Smooth muscle cell (in vitro differentiated cells): Measurements from ENCODE around the gene NEDD4L. TPM values are rescaled to one million over a fixed set of nuclear protein-coding genes. Genes with fewer than 3 reads are reported as not detected.
A peak's percentile ranks its signal among the peaks of the same experiment; 100 is the strongest.

Source experiments
- DNase-seq: peaks from one replicate; lab custom pipeline; 2025; ENCODE audit not compliant: unreplicated experiment; lab: John Stamatoyannopoulos, UW
- H2AFZ ChIP-seq: fragments of 200-600 bp; sonication (generic); 2 replicates; pipeline ENCODE4 v1.6.0; 2016; ENCODE audit warnings: antibody characterized with exemption, low read depth, mild to moderate bottlenecking
- H3F3A ChIP-seq: fragments of 200-600 bp; sonication (generic); 2 replicates; pipeline ENCODE4 v1.6.0; 2017; ENCODE audit warnings: antibody characterized with exemption, low read depth
- H3K27ac ChIP-seq: fragments of 200-600 bp; sonication (generic); 2 replicates; pipeline ENCODE4 v1.5.1; 2016; ENCODE audit warnings: low read depth, mild to moderate bottlenecking
- H3K27me3 ChIP-seq: fragments of 200-600 bp; sonication (generic); 2 replicates; pipeline ENCODE4 v1.6.1; 2016; ENCODE audit warnings: low read depth, mild to moderate bottlenecking
- H3K36me3 ChIP-seq: fragments of 200-600 bp; sonication (generic); 2 replicates; pipeline ENCODE4 v1.5.1; 2016; ENCODE audit warnings: low read depth
- H3K4me1 ChIP-seq: fragments of 200-600 bp; sonication (generic); 2 replicates; pipeline ENCODE4 v1.5.1; 2016; ENCODE audit warnings: low read depth
- H3K4me2 ChIP-seq: fragments of 200-600 bp; sonication (generic); 2 replicates; pipeline ENCODE4 v1.6.0; 2016; ENCODE audit warnings: mild to moderate bottlenecking
- H3K4me3 ChIP-seq: fragments of 200-600 bp; sonication (generic); 2 replicates; pipeline ENCODE4 v1.5.1; 2016; ENCODE audit warnings: mild to moderate bottlenecking
- H3K79me2 ChIP-seq: fragments of 200-600 bp; sonication (generic); 2 replicates; pipeline ENCODE4 v1.6.0; 2016; ENCODE audit warnings: low read depth, mild to moderate bottlenecking
- H3K9ac ChIP-seq: fragments of 200-600 bp; sonication (generic); 2 replicates; pipeline ENCODE4 v1.6.0; 2016; ENCODE audit warnings: low read depth
- H3K9me3 ChIP-seq: fragments of 200-600 bp; sonication (generic); replicated peaks from 2 replicates; pipeline ENCODE4 v1.5.1; 2016; ENCODE audit warnings: low read depth
- H4K20me1 ChIP-seq: fragments of 200-600 bp; sonication (generic); 2 replicates; pipeline ENCODE4 v1.6.0; 2016; ENCODE audit warnings: low read depth
- WGBS: methylation state at CpG from one replicate; pipeline ENCODE4 v1.1.7; 2016; ENCODE audit warnings: low lambda C conversion rate; 5-methylcytosine and 5-hydroxymethylcytosine counted together
- polyA plus RNA-seq: library from polyadenylated mRNA; unstranded; fragments of >200 nt; fragmentation: Nextera tagmentation; extraction: Ambion mirVana; gene quantifications from 2 replicates; pipeline ENCODE4 v1.2.1, GENCODE V29; 2016
- total RNA-seq: library from RNA; depleted of rRNA; stranded (reverse); fragments of >200 nt; gene quantifications from 2 replicates; pipeline ENCODE4 v1.2.3, GENCODE V29; 2014
- TF ChIP-seq, protein P1 (sequence below): fragments of 200-600 bp; sonication (generic); IDR thresholded peaks from 2 replicates; pipeline ENCODE4 v1.5.1; 2017; ENCODE audit warnings: borderline replicate concordance, mild to moderate bottlenecking, antibody characterized with exemption; ENCODE audit not compliant: insufficient read depth, poor library complexity, severe bottlenecking

The NEDD4L gene
- total and polyA plus RNA-seq, 2 experiments from 2014 or later = 8.7 to 41.3 TPM

DNA sequence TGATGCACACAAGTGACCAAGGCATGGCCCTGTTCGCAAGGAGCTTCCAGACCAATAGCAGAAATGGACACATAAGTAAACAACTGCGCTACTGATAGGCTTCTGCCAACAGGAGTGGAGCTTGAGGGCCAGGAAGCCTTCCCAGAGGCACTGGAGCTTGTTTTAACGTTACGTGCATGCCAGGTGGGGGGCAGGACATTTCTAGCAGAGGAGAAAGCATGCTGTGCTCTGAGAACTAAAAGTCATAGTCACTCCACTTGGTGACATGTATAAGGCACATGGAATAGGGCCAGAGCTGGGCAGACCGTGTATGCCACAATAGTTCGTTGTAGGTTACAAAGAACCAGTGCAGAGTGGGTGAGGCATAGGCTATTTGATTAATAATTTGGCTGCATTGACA, 184.2 kb downstream of the NEDD4L start:
- Histone ChIP-seq H3F3A (peaks cover 2% of the 10 kb centered on the region), H3K4me2 (no peak overlapping the region), H3K4me3 (no peak overlapping the region), H3K4me1 (peaks cover 27% of the 10 kb centered on the region), H3K79me2 (peaks cover 15% of the 10 kb centered on the region), H3K36me3 (no peaks in the 10 kb centered on the region), H2AFZ (no peak overlapping the region), H3K27ac (no peak overlapping the region), H3K9me3 (no peaks in the 10 kb centered on the region), H3K9ac (no peak overlapping the region), H4K20me1 (no peaks in the 10 kb centered on the region), H3K27me3 (no peaks in the 10 kb centered on the region)
- 88% methylated on average over 6 of the region's 6 CpGs for WGBS
- no peak for DNase-seq
- TF ChIP-seq, protein P1, sequence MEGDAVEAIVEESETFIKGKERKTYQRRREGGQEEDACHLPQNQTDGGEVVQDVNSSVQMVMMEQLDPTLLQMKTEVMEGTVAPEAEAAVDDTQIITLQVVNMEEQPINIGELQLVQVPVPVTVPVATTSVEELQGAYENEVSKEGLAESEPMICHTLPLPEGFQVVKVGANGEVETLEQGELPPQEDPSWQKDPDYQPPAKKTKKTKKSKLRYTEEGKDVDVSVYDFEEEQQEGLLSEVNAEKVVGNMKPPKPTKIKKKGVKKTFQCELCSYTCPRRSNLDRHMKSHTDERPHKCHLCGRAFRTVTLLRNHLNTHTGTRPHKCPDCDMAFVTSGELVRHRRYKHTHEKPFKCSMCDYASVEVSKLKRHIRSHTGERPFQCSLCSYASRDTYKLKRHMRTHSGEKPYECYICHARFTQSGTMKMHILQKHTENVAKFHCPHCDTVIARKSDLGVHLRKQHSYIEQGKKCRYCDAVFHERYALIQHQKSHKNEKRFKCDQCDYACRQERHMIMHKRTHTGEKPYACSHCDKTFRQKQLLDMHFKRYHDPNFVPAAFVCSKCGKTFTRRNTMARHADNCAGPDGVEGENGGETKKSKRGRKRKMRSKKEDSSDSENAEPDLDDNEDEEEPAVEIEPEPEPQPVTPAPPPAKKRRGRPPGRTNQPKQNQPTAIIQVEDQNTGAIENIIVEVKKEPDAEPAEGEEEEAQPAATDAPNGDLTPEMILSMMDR = no peak

DNA sequence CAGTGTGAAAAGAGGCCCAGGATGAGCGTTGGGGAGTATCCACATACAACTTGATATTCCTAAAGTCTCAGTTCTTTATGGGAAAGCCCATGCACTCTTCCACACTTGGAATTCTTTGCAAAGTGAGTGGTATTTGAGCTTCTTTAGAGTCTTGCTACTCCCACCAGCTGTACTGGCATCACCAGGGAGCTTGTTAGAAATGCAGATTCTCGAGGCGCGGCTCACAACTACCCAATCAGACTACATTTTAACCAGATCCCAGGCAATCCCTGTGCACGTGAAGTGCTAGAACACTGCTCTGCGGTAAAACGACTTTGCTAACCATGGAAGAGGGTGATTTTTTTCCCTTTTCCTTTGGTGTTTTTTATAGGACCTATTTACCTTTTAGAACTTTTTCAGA, 184.7 kb downstream of the NEDD4L start:
- Histone ChIP-seq H2AFZ (no peak overlapping the region), H3K36me3 (no peaks in the 10 kb centered on the region), H3K27ac (no peak overlapping the region), H3K27me3 (no peaks in the 10 kb centered on the region), H3K4me1 (peaks cover 26% of the 10 kb centered on the region), H3K9me3 (no peaks in the 10 kb centered on the region), H3K9ac (no peak overlapping the region), H4K20me1 (no peaks in the 10 kb centered on the region), H3F3A (no peaks in the 10 kb centered on the region), H3K4me2 (no peak overlapping the region), H3K79me2 (peaks cover 15% of the 10 kb centered on the region), H3K4me3 (no peak overlapping the region)
- 57% methylated on average over 7 of the region's 7 CpGs for WGBS
- DNase-seq = no peak
- TF ChIP-seq, protein P1 = no peak

DNA sequence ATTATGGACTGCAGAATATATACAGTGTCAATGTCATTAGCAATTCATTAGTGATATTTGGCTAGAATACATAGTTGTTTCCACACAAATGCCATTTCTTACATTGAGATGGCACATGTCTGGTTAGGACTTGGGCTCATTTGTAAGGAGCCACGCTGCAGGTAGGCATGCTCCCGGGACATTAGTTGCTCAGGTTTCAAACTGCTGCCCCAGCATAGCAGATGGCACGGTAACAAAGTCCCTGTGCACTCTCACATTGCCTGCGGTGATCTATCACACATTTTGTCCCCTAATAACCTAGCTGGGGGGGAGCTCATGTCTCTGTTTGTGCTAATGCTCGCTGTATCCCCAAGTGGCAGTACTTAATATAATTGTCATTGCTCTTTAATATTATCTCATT, 185.1 kb downstream of the NEDD4L start:
- no peak overlapping the region for H3K4me2 ChIP-seq
- WGBS = 88% methylated on average over 5 of the region's 5 CpGs
- peaks cover 15% of the 10 kb centered on the region for H3K79me2 ChIP-seq
- DNase-seq = no peak
- no peaks in the 10 kb centered on the region for H3F3A ChIP-seq
- no peaks in the 10 kb centered on the region for H4K20me1 ChIP-seq
- H3K4me3 ChIP-seq = no peak overlapping the region
- H3K27ac ChIP-seq = no peak overlapping the region
- TF ChIP-seq, protein P1 = no peak
- no peaks in the 10 kb centered on the region for H3K36me3 ChIP-seq
- H2AFZ ChIP-seq = no peak overlapping the region
- no peak overlapping the region for H3K9ac ChIP-seq
- H3K27me3 ChIP-seq = no peaks in the 10 kb centered on the region
- peaks cover 25% of the 10 kb centered on the region for H3K4me1 ChIP-seq
- no peaks in the 10 kb centered on the region for H3K9me3 ChIP-seq

DNA sequence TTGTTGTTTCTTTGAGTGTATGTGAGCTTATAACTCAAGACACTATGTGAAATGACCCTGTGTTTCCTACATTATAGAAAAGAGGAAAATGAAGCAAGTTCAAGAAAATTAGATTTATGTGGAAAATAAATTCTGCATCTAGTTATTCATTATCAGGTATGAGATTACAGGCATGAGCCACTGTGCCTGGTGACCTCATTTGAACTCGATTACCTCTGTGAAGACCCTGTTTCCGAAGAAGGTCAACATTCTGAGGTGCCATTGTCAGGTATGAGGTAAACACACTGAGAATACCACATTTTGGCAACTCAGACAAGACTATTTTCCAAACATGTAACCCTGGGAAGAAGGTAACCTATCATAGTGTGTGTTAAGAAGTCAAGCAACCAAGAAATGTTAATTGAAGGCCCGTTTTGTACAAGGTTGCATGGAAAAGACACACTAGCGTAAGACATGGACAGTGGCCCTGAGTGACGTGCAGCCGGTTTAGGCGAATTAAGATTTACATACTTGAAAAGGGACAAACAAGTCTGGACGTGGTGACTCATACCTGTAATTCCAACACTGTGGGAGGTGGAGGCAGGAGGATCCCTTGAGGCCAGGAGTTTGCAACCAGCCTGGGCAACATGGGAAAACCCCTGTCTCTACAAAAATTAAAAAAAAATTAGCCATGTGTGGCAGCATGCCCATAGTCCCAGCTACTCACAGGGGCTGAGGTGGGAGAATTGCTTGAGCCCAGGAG, 186.6 kb downstream of the NEDD4L start:
- Histone ChIP-seq H3K4me2 (peak overlapping the region; percentile 29), H3K79me2 (peaks cover 15% of the 10 kb centered on the region), H3F3A (no peaks in the 10 kb centered on the region), H2AFZ (no peak overlapping the region), H4K20me1 (no peaks in the 10 kb centered on the region), H3K4me3 (no peak overlapping the region), H3K27ac (peak overlapping the region; percentile 58), H3K27me3 (no peaks in the 10 kb centered on the region), H3K36me3 (no peaks in the 10 kb centered on the region), H3K4me1 (peaks cover 18% of the 10 kb centered on the region), H3K9me3 (no peaks in the 10 kb centered on the region), H3K9ac (no peak overlapping the region)
- WGBS = 62% methylated on average over 8 of the region's 8 CpGs
- DNase-seq = no peak
- TF ChIP-seq, protein P1 = no peak
